Upper lobe of left lung (tissue), 4 donors: Measurements from ENCODE around the gene SLC35E3.

Experiments
- CTCF ChIP-seq, 6 experiments: fragments of 450-650 bp in 4 of 6; fragments of 200-600 bp in 2 of 6; sonication (generic) in 2 of 6; IDR thresholded peaks; one replicate each; pipeline ENCODE4 v1.5.1; 2016 to 2019; ENCODE audit warnings: antibody characterized with exemption in 6 of 6
- EP300 ChIP-seq, 4 donors: sonication (generic); formaldehyde crosslinking; IDR thresholded peaks; one replicate each; pipeline ENCODE4 v1.5.1; 2017; ENCODE audit warnings: antibody characterized with exemption in 4 of 4, control low read depth in 2 of 4
- POLR2A ChIP-seq, 4 donors: fragments of 450-650 bp; IDR thresholded peaks; one replicate each; pipeline ENCODE4 v1.5.1; 2016 to 2017; ENCODE audit warnings: antibody characterized with exemption in 4 of 4, mild to moderate bottlenecking in 2 of 4
- POLR2AphosphoS5 ChIP-seq, 2 donors: sonication (generic); formaldehyde crosslinking; IDR thresholded peaks; one replicate each; pipeline ENCODE4 v1.5.1; 2017; ENCODE audit warnings: antibody characterized with exemption in 2 of 2

DNA sequence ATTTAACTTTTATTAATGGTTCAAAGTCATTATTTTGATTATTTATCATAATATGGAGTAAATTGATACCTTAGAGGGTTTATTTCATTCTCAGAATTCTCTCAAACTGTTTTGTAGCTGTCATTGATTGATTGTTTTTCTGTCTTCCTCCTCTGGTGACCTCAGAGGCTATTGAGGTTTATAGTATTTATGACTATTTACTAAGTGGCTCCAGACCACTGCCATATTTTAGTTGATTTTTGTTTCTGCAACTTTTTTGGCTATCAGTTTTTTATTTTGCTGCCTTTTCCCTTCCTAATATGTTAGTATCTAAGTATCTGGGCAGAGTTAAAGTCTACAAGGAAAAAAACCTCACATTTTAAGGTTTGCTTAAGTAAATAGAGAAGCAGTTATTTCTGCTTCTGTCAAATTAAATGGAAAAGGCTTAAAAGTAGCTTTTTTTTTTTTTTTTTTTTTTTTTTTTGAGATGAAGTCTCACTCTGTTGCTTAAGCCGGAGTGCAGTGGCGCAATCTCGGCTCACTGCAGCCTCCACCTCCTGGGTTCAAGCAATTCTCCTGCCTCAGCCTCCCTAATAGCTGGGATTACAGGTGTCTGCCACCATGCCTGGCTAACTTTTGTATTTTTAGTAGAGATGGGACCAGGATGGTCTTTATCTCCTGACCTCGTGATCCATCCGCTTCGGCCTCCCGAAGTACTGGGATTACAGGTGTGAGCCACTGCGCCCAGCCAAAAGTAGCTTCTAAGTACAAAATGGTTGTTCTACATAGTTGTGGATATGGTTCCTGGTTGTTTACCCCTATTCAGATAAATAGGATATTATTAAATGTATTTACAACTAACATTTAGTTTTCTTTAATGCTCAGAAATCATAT, 70.2 kb downstream of the SLC35E3 start:
- TF ChIP-seq CTCF (IDR thresholded peaks at IDR 0.05): no peak
- TF ChIP-seq POLR2A (IDR thresholded peaks at IDR 0.05): no peak
- no peak for TF ChIP-seq POLR2AphosphoS5 (IDR thresholded peaks at IDR 0.05)
- no peak for TF ChIP-seq EP300 (IDR thresholded peaks at IDR 0.05)
